ENCODE data around the gene LCMT1. TPM values are rescaled to one million over a fixed set of nuclear protein-coding genes. Genes with fewer than 3 reads are reported as not detected.

LCMT1 gene
- total RNA-seq, 4 donors from 2014 or later, result 10.8 to 24.5 (median 18.0) TPM

DNA sequence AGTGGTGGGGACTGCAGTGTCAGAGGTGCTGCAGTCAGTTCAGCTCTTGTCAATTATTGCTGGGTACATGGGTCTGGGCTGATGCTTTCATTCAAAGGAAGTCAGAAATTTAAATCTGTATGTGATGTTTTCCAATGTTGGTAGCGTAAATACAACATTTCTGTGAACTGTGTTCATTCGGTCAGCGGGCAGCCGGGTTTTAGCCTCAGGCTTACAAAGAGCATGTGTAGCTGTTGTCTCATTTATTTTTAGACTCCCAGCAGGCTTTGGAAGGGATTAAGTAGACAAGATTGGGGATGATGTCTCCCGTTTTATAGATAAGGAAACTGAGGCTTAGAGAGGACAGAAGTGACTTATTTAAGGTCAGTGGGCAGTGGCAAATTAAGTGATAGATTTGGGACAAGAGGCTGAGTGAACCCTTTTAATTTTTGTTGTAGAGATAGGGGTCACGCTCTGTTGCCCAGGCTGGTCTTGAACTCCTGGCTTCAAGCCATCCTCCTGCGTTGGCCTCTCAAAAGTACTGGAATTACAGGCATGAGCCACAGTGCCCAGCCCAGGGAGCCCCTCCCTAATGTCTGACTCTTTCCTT, 113.3 kb downstream of the LCMT1 start:
- H3K36me3 ChIP-seq, result no peaks in the 10 kb centered on the region
- no peak overlapping the region for H3K27ac ChIP-seq (replicated peaks in 1 of 4)
- no peaks in the 10 kb centered on the region for H3K9me3 ChIP-seq
- 85% methylated on average over 7 of the region's 7 CpGs for WGBS
- intact Hi-C loops (cut with DNase I), result loop anchor here (5.0 kb wide), 1 partner anchor 168 kb away; no protein-coding TSS in a partner anchor
- H3K4me1 ChIP-seq, result peaks cover 0 to 5% (median 5%) of the 10 kb centered on the region in 4 donors
- no peaks in the 10 kb centered on the region for H3K27me3 ChIP-seq
- DNase-seq (ENCODE audit: extremely low spot score), result no peak
- TF ChIP-seq POLR2A (IDR thresholded peaks at IDR 0.05; ENCODE audit: low read depth) (no peak), EP300 (IDR thresholded peaks at IDR 0.05) (no peak), POLR2AphosphoS5 (IDR thresholded peaks at IDR 0.05) (no peak), CTCF (IDR thresholded peaks at IDR 0.05) (no peak)
- H3K4me3 ChIP-seq, result no peak overlapping the region

Small RNAs within 50 kb of the gene (small RNA-seq; reads per million reads assigned to genes)
- 0 reads per million in 3 donors for gene RN7SL557P

Other genes with a start within 250 kb of the LCMT1 start
- 10 to 100 TPM; 33.6 to 44.9 (median 38.4) TPM for gene ARHGAP17, start 96.4 kb upstream of the LCMT1 start, total RNA-seq
- 1 to 10 TPM in 1 of 4 donors, under 1 TPM in 1, not detected in 2; 0.40 to 1.7 TPM for gene AQP8, start 105.2 kb downstream of the LCMT1 start, total RNA-seq
- 1 to 10 TPM; 3.7 to 5.3 (median 4.5) TPM for gene ZKSCAN2, start 146.1 kb downstream of the LCMT1 start, total RNA-seq

Measured in esophagus muscularis mucosa (tissue), 4 donors.